Measurements from ENCODE around the gene ACER2.

Gene ACER2

GRCh38 chr9:19488721-19489120 lies 79.9 kb downstream of the ACER2 start:
- Histone ChIP-seq H3K36me3 (ENCODE audit: control insufficient read depth in 2 of 2, insufficient read depth in 1 of 2, low read length in 2 of 2) (no peaks in the 10 kb centered on the region), H3K4me1 (ENCODE audit: control insufficient read depth, insufficient read depth, low read length) (no peaks in the 10 kb centered on the region), H3K9me3 (ENCODE audit: control insufficient read depth, insufficient read depth, low read depth, low read length) (no peaks in the 10 kb centered on the region), H3K27ac (ENCODE audit: extremely low read depth, low read depth, low read length) (no peak overlapping the region), H3K4me3 (ENCODE audit: low read depth, low read length) (no peak overlapping the region)
- ChIA-PET POLR2A (no interaction called here), CTCF (interaction anchor here (0.6 to 1.8 kb wide), 3 partner anchors 15 to 433 kb away, joined by 3 to 16 read pairs (median 11); no protein-coding TSS in a partner anchor)
- TF ChIP-seq ZNF658 (tag by site-specific recombination; IDR thresholded peaks at IDR 0.05) (no peak), ZNF561 (tag by site-specific recombination; IDR thresholded peaks at IDR 0.05; ENCODE audit: borderline replicate concordance) (no peak), MEIS1 (CRISPR knock-in tag; IDR thresholded peaks at IDR 0.05; ENCODE audit: borderline replicate concordance) (no peak), ZFP37 (tag by site-specific recombination; IDR thresholded peaks at IDR 0.05) (no peak)

GRCh38 chr9:19490269-19490668 lies 81.5 kb downstream of the ACER2 start:
- ChIA-PET POLR2A (no interaction called here), CTCF (interaction anchor here (1.2 to 1.4 kb wide), 4 partner anchors 25 to 432 kb away, joined by 3 to 5 read pairs (median 4); no protein-coding TSS in a partner anchor)
- Histone ChIP-seq H3K4me3 (ENCODE audit: low read depth, low read length) (no peak overlapping the region), H3K9me3 (ENCODE audit: control insufficient read depth, insufficient read depth, low read depth, low read length) (no peaks in the 10 kb centered on the region), H3K36me3 (ENCODE audit: control insufficient read depth in 2 of 2, insufficient read depth in 1 of 2, low read length in 2 of 2) (no peaks in the 10 kb centered on the region), H3K27ac (ENCODE audit: extremely low read depth, low read depth, low read length) (no peak overlapping the region), H3K4me1 (ENCODE audit: control insufficient read depth, insufficient read depth, low read length) (no peaks in the 10 kb centered on the region)
- TF ChIP-seq, protein P1, sequence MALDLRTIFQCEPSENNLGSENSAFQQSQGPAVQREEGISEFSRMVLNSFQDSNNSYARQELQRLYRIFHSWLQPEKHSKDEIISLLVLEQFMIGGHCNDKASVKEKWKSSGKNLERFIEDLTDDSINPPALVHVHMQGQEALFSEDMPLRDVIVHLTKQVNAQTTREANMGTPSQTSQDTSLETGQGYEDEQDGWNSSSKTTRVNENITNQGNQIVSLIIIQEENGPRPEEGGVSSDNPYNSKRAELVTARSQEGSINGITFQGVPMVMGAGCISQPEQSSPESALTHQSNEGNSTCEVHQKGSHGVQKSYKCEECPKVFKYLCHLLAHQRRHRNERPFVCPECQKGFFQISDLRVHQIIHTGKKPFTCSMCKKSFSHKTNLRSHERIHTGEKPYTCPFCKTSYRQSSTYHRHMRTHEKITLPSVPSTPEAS (tag by site-specific recombination; IDR thresholded peaks at IDR 0.05), result no peak
- TF ChIP-seq SP7 (tag by site-specific recombination; IDR thresholded peaks at IDR 0.05) (no peak), ZNF174 (tag by site-specific recombination; IDR thresholded peaks at IDR 0.05) (no peak), ZSCAN30 (tag by site-specific recombination; IDR thresholded peaks at IDR 0.05) (no peak), MZF1 (tag by site-specific recombination; IDR thresholded peaks at IDR 0.05; ENCODE audit: borderline replicate concordance) (no peak), HIC1 (tag by site-specific recombination; IDR thresholded peaks at IDR 0.05) (no peak), ZNF202 (tag by site-specific recombination; IDR thresholded peaks at IDR 0.05; ENCODE audit: borderline replicate concordance) (no peak)

GRCh38 chr9:19490828-19491227 lies 82.0 kb downstream of the ACER2 start:
- no peak overlapping the region for H3K4me3 ChIP-seq (ENCODE audit: low read depth, low read length)
- TF ChIP-seq ZNF629 (tag by site-specific recombination; IDR thresholded peaks at IDR 0.05), result no peak
- TF ChIP-seq, protein P2, sequence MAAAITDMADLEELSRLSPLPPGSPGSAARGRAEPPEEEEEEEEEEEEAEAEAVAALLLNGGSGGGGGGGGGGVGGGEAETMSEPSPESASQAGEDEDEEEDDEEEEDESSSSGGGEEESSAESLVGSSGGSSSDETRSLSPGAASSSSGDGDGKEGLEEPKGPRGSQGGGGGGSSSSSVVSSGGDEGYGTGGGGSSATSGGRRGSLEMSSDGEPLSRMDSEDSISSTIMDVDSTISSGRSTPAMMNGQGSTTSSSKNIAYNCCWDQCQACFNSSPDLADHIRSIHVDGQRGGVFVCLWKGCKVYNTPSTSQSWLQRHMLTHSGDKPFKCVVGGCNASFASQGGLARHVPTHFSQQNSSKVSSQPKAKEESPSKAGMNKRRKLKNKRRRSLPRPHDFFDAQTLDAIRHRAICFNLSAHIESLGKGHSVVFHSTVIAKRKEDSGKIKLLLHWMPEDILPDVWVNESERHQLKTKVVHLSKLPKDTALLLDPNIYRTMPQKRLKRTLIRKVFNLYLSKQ (tag by site-specific recombination; IDR thresholded peaks at IDR 0.05; ENCODE audit: borderline replicate concordance), result no peak
- no peak for TF ChIP-seq ZNF621 (tag by site-specific recombination; IDR thresholded peaks at IDR 0.05)
- no peak for TF ChIP-seq ZNF544 (tag by site-specific recombination; IDR thresholded peaks at IDR 0.05)
- no peak for TF ChIP-seq MZF1 (tag by site-specific recombination; IDR thresholded peaks at IDR 0.05; ENCODE audit: borderline replicate concordance)
- TF ChIP-seq ZFP37 (tag by site-specific recombination; IDR thresholded peaks at IDR 0.05), result no peak
- TF ChIP-seq KLF8 (tag by site-specific recombination; IDR thresholded peaks at IDR 0.05), result no peak
- TF ChIP-seq, protein P3, sequence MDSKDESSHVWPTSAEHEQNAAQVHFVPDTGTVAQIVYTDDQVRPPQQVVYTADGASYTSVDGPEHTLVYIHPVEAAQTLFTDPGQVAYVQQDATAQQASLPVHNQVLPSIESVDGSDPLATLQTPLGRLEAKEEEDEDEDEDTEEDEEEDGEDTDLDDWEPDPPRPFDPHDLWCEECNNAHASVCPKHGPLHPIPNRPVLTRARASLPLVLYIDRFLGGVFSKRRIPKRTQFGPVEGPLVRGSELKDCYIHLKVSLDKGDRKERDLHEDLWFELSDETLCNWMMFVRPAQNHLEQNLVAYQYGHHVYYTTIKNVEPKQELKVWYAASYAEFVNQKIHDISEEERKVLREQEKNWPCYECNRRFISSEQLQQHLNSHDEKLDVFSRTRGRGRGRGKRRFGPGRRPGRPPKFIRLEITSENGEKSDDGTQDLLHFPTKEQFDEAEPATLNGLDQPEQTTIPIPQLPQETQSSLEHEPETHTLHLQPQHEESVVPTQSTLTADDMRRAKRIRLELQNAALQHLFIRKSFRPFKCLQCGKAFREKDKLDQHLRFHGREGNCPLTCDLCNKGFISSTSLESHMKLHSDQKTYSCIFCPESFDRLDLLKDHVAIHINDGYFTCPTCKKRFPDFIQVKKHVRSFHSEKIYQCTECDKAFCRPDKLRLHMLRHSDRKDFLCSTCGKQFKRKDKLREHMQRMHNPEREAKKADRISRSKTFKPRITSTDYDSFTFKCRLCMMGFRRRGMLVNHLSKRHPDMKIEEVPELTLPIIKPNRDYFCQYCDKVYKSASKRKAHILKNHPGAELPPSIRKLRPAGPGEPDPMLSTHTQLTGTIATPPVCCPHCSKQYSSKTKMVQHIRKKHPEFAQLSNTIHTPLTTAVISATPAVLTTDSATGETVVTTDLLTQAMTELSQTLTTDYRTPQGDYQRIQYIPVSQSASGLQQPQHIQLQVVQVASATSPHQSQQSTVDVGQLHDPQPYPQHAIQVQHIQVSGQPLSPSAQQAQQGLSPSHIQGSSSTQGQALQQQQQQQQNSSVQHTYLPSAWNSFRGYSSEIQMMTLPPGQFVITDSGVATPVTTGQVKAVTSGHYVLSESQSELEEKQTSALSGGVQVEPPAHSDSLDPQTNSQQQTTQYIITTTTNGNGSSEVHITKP (tag by site-specific recombination; IDR thresholded peaks at IDR 0.05), result no peak
- no peak for TF ChIP-seq ZBTB1 (tag by site-specific recombination; IDR thresholded peaks at IDR 0.05)
- TF ChIP-seq ZSCAN16 (tag by site-specific recombination; IDR thresholded peaks at IDR 0.05), result no peak
- no peak for TF ChIP-seq ZNF133 (tag by site-specific recombination; IDR thresholded peaks at IDR 0.05)
- TF ChIP-seq ZNF391 (tag by site-specific recombination; IDR thresholded peaks at IDR 0.05; ENCODE audit: borderline replicate concordance, low read depth), result no peak
- H3K27ac ChIP-seq (ENCODE audit: extremely low read depth, low read depth, low read length), result no peak overlapping the region
- H3K9me3 ChIP-seq (ENCODE audit: control insufficient read depth, insufficient read depth, low read depth, low read length), result no peaks in the 10 kb centered on the region
- no peaks in the 10 kb centered on the region for H3K4me1 ChIP-seq (ENCODE audit: control insufficient read depth, insufficient read depth, low read length)
- no peaks in the 10 kb centered on the region for H3K36me3 ChIP-seq (ENCODE audit: control insufficient read depth in 2 of 2, insufficient read depth in 1 of 2, low read length in 2 of 2)
- ChIA-PET CTCF (interaction anchor here (0.6 to 1.6 kb wide), 9 partner anchors 26 to 1751 kb away, joined by 3 to 5 read pairs (median 4); no protein-coding TSS in a partner anchor), POLR2A (no interaction called here)

All from HEK293 (cell line).